Activated gamma-delta T cell treated with Interleukin-2 at 50 U/mL for 16 hours (primary cell): ENCODE measurements around the gene MTFP1.
A peak's percentile ranks its signal among the peaks of the same experiment; 100 is the strongest.
"Not testable (repeated sequence)": the region's sequence is repeated elsewhere in the genome, so short reads cannot be mapped to it uniquely, and the experiment has no call there.

Source experiments
- DNase-seq: peaks from one replicate; pipeline ENCODE4 v3.0.0-alpha.2; 2020

MTFP1 gene

GRCh38 chr22:30426388-30427353 is 1.1 kb downstream of the MTFP1 start:
- DNase-seq = peak; percentile 83

- DNase-seq = no peak
These were observed 2.3 kb downstream of the MTFP1 start for GRCh38 chr22:30427871-30428270.

- no peak for DNase-seq
These were observed 4.3 kb downstream of the MTFP1 start for GRCh38 chr22:30429887-30430286.

- DNase-seq = no peak
These were observed 5.4 kb downstream of the MTFP1 start for GRCh38 chr22:30430933-30431332.

- DNase-seq = no peak
These were observed 6.5 kb downstream of the MTFP1 start for GRCh38 chr22:30432096-30432495.

- no peak for DNase-seq
These were observed 7.0 kb downstream of the MTFP1 start for GRCh38 chr22:30432520-30432919.

GRCh38 chr22:30433227-30433626 is 7.7 kb downstream of the MTFP1 start:
- no peak for DNase-seq

GRCh38 chr22:30433773-30434172 is 8.2 kb downstream of the MTFP1 start:
- DNase-seq = no peak

GRCh38 chr22:30434843-30435242 is 9.3 kb downstream of the MTFP1 start:
- no peak for DNase-seq

GRCh38 chr22:30435674-30436126 is 10.1 kb downstream of the MTFP1 start:
- peak; percentile 85 for DNase-seq

GRCh38 chr22:30436196-30436595 is 10.6 kb downstream of the MTFP1 start:
- no peak for DNase-seq

- DNase-seq = no peak
These were observed 13.0 kb downstream of the MTFP1 start for GRCh38 chr22:30438559-30438958.

- DNase-seq = no peak
These were observed 13.7 kb downstream of the MTFP1 start for GRCh38 chr22:30439226-30439625.

- no peak for DNase-seq
These were observed 14.3 kb downstream of the MTFP1 start for GRCh38 chr22:30439836-30440235.

- no peak for DNase-seq
These were observed 15.5 kb downstream of the MTFP1 start for GRCh38 chr22:30441088-30441487.

- DNase-seq = peak; percentile 25
These were observed 19.3 kb downstream of the MTFP1 start for GRCh38 chr22:30444632-30445437.

- DNase-seq = no peak
These were observed 20.0 kb downstream of the MTFP1 start for GRCh38 chr22:30445438-30446145.

GRCh38 chr22:30447656-30448055 is 22.1 kb downstream of the MTFP1 start:
- DNase-seq = no peak

- DNase-seq = not testable (repeated sequence)
These were observed 25.9 kb downstream of the MTFP1 start for GRCh38 chr22:30451488-30451887.

- DNase-seq = no peak
These were observed 27.3 kb downstream of the MTFP1 start for GRCh38 chr22:30452861-30453260.

GRCh38 chr22:30453731-30454510 is 28.4 kb downstream of the MTFP1 start:
- no peak for DNase-seq
